Cardiac fibroblast (primary cell): ENCODE results near the gene WDR26.

Experiments used
- DNase-seq, 2 donors: peaks; one replicate each; pipeline versions ENCODE4 v3.0.0 to v3.0.0-alpha.2; 2010; ENCODE audit warnings: low read depth in 2 of 2
- H3K4me3 ChIP-seq, 2 donors: replicated peaks in 1 of 2; 1 replicate in 1 of 2; 2 replicates in 1 of 2; pipeline ENCODE4 v1.5.1; 2011; ENCODE audit warnings: low read depth in 2 of 2, low read length in 2 of 2, mild to moderate bottlenecking in 2 of 2, moderate library complexity in 1 of 2
- TF ChIP-seq, protein P1 (sequence below): IDR thresholded peaks from one replicate; pipeline ENCODE4 v1.5.1; 2011; ENCODE audit warnings: low read depth, mild to moderate bottlenecking, low read length, inconsistent platforms

WDR26 gene

GRCh38 chr1:224387302-224387912 lies 47.2 kb downstream of the WDR26 start:
- no peak for DNase-seq
- TF ChIP-seq, protein P1, sequence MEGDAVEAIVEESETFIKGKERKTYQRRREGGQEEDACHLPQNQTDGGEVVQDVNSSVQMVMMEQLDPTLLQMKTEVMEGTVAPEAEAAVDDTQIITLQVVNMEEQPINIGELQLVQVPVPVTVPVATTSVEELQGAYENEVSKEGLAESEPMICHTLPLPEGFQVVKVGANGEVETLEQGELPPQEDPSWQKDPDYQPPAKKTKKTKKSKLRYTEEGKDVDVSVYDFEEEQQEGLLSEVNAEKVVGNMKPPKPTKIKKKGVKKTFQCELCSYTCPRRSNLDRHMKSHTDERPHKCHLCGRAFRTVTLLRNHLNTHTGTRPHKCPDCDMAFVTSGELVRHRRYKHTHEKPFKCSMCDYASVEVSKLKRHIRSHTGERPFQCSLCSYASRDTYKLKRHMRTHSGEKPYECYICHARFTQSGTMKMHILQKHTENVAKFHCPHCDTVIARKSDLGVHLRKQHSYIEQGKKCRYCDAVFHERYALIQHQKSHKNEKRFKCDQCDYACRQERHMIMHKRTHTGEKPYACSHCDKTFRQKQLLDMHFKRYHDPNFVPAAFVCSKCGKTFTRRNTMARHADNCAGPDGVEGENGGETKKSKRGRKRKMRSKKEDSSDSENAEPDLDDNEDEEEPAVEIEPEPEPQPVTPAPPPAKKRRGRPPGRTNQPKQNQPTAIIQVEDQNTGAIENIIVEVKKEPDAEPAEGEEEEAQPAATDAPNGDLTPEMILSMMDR = no peak
- H3K4me3 ChIP-seq = no peak overlapping the region

GRCh38 chr1:224383218-224383617 lies 51.4 kb downstream of the WDR26 start:
- no peak overlapping the region for H3K4me3 ChIP-seq
- no peak for DNase-seq
- TF ChIP-seq, protein P1 = no peak

DNA sequence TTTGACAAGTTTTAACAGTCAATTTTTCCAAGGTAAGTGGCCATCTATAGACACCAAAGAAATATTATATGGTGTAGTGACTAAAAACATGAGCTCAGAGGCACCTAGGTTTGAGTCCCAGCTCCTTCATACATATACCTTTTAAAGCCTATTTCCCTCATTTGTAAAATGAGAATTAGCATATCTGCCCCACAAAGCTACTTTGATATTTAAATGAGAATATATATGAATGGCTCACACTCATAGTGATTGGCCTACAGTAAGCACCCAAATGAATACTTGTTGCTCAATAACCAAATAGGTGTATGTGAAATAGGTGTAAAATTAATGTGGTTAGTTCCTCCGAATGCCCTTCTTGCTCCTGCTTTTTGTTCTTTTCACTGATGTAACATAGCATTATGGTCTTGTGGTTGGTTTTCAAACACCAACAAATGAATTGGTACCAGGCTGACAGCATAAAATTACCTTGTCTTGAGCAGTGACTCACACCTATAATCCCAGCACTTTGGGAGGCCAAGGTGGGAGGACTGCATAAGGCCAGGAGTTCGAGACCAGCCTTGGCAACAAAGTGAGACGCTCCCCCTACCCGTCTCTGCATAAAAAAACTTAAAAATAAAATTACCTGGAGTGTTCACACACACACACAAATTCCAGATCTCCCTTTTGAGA lies 52.6 kb downstream of the WDR26 start:
- TF ChIP-seq, protein P1 = no peak
- no peak overlapping the region for H3K4me3 ChIP-seq
- DNase-seq = no peak

GRCh38 chr1:224380003-224380402 lies 54.6 kb downstream of the WDR26 start:
- H3K4me3 ChIP-seq = no peak overlapping the region
- TF ChIP-seq, protein P1 = no peak
- no peak for DNase-seq

- TF ChIP-seq, protein P1 = no peak
- no peak overlapping the region for H3K4me3 ChIP-seq
- DNase-seq = no peak
Measured at GRCh38 chr1:224378855-224379631, 55.6 kb downstream of the WDR26 start.

GRCh38 chr1:224377676-224378006 lies 57.0 kb downstream of the WDR26 start:
- TF ChIP-seq, protein P1 = no peak
- peak; percentile 21 to 61 for DNase-seq
- H3K4me3 ChIP-seq = no peak overlapping the region
